ENCODE data around the gene TLDC2. TPM values are rescaled to one million over a fixed set of nuclear protein-coding genes. Genes with fewer than 3 reads are reported as not detected.

TLDC2 gene
- total and polyA plus RNA-seq, 2 of the 8 experiments (the other 6 are each of a cell fraction or from before 2014, with no cell fraction given), result 0.29 to 0.34 TPM

GRCh38 chr20:36861625-36861874 is 14.4 kb upstream of the TLDC2 start (continued):
- no peak for TF ChIP-seq FOSL1 (IDR thresholded peaks at IDR 0.05; ENCODE audit: insufficient read depth, low read depth, low read length)

All from H1 (cell line).